K562 (cell line): Measurements from ENCODE around the gene EPS8L1. TPM values are rescaled to one million over a fixed set of nuclear protein-coding genes. Genes with fewer than 3 reads are reported as not detected.

Source experiments
- EP300 ChIP-seq: IDR thresholded peaks from 2 replicates; pipeline ENCODE4 v1.6.1; 2012; ENCODE audit warnings: low read length, improper control_type of control experiment
- ILK ChIP-seq: fragments of 450-650 bp; IDR thresholded peaks from 2 replicates; pipeline ENCODE4 v1.6.1; 2016; ENCODE audit warnings: missing genetic modification characterization, low read depth, mild to moderate bottlenecking, missing compliant biosample characterization, moderate library complexity, borderline replicate concordance
- NR4A1 ChIP-seq, 2 experiments: fragments of 250-450 bp in 1 of 2; fragments of 450-650 bp in 1 of 2; sonication (Bioruptor Pico) in 1 of 2; IDR thresholded peaks; 2 replicates each; pipeline versions ENCODE4 v1.4.0 to v1.6.1; 2016 to 2020; ENCODE audit warnings: mild to moderate bottlenecking in 2 of 2, missing compliant biosample characterization in 1 of 2, missing genetic modification characterization in 1 of 2, moderate library complexity in 1 of 2
- SETDB1 ChIP-seq: IDR thresholded peaks from one replicate; pipeline ENCODE4 v1.6.1; 2012; ENCODE audit warnings: low read length, control low read depth, inconsistent platforms
- SRSF7 ChIP-seq: fragments of 200-400 bp; formaldehyde crosslinking; optimal IDR thresholded peaks from 2 replicates; pipeline ENCODE3; 2017; ENCODE audit warnings: mild to moderate bottlenecking, low read depth, low read length
- ZEB2 ChIP-seq: fragments of 450-650 bp; IDR thresholded peaks from 2 replicates; pipeline ENCODE4 v1.6.1; 2016
- ZNF23 ChIP-seq: fragments of 250-450 bp; sonication (Bioruptor Pico); IDR thresholded peaks from 2 replicates; pipeline ENCODE4 v1.4.0; 2020; ENCODE audit warnings: mild to moderate bottlenecking
- ZNF707 ChIP-seq: fragments of 250-450 bp; sonication (Bioruptor Pico); conservative IDR thresholded peaks from 2 replicates; pipeline ENCODE4 v1.8.0; 2022; ENCODE audit warnings: inconsistent platforms, mild to moderate bottlenecking, moderate library complexity
- polyA plus RNA-seq, 8 experiments: library from polyadenylated mRNA; depleted of rRNA in 4 of 8; stranded (reverse) in 5 of 8; unstranded in 3 of 8; fragments of >200 nt; fragmentation: Nextera tagmentation in 2 of 8; fragmentation: Illumina TruSeq in 1 of 8; extraction: Ambion mirVana in 2 of 8; extraction: Trizol in 1 of 8; gene quantifications; 2 replicates each; pipeline versions ENCODE4 v1.2.1 to v1.2.3, GENCODE V29; 2011 to 2014; ENCODE audit warnings: inconsistent platforms in 1 of 8, missing spikeins in 1 of 8
- total RNA-seq, 7 experiments: library from RNA; depleted of rRNA in 6 of 7; stranded (reverse); fragments of >200 nt in 6 of 7; fragmentation: Illumina TruSeq in 2 of 7; extraction: Trizol in 2 of 7; gene quantifications; 2 replicates each; pipeline versions ENCODE4 v1.2.1 to v1.2.3, GENCODE V29; 2011 to 2021; ENCODE audit warnings: low replicate concordance in 1 of 7
- TF ChIP-seq, protein P1 (sequence below): fragments of 450-650 bp; formaldehyde crosslinking; conservative IDR thresholded peaks from 2 replicates; pipeline ENCODE4 v1.4.0; 2022; ENCODE audit warnings: mild to moderate bottlenecking, missing genetic modification characterization
- TF ChIP-seq, protein P2 (sequence below): sonication (generic); formaldehyde crosslinking; IDR thresholded peaks from 2 replicates; pipeline ENCODE4 v1.8.1; 2023; ENCODE audit warnings: mild to moderate bottlenecking, missing genetic modification reagents, moderate library complexity
- TF ChIP-seq, protein P3 (sequence below): fragments of 200-800 bp; sonication (Bioruptor generic); IDR thresholded peaks from 2 replicates; pipeline ENCODE4 v1.6.1; 2016; ENCODE audit warnings: missing genetic modification characterization, missing compliant biosample characterization
- TF ChIP-seq, protein P4 (sequence below): sonication (generic); formaldehyde crosslinking; IDR thresholded peaks from 2 replicates; pipeline ENCODE4 v1.8.0; 2022; ENCODE audit warnings: mild to moderate bottlenecking, missing genetic modification reagents
- TF ChIP-seq, protein P5 (sequence below): fragments of 250-450 bp; sonication (Bioruptor Pico); IDR thresholded peaks from 2 replicates; pipeline ENCODE4 v1.8.0; 2021; ENCODE audit warnings: borderline replicate concordance, mild to moderate bottlenecking, moderate library complexity; ENCODE audit not compliant: poor library complexity, severe bottlenecking

EPS8L1 gene
- total and polyA plus RNA-seq, 9 of the 15 experiments (the other 6 are each of a cell fraction or from before 2014, with no cell fraction given): 0.35 to 22.1 (median 11.9) TPM

DNA sequence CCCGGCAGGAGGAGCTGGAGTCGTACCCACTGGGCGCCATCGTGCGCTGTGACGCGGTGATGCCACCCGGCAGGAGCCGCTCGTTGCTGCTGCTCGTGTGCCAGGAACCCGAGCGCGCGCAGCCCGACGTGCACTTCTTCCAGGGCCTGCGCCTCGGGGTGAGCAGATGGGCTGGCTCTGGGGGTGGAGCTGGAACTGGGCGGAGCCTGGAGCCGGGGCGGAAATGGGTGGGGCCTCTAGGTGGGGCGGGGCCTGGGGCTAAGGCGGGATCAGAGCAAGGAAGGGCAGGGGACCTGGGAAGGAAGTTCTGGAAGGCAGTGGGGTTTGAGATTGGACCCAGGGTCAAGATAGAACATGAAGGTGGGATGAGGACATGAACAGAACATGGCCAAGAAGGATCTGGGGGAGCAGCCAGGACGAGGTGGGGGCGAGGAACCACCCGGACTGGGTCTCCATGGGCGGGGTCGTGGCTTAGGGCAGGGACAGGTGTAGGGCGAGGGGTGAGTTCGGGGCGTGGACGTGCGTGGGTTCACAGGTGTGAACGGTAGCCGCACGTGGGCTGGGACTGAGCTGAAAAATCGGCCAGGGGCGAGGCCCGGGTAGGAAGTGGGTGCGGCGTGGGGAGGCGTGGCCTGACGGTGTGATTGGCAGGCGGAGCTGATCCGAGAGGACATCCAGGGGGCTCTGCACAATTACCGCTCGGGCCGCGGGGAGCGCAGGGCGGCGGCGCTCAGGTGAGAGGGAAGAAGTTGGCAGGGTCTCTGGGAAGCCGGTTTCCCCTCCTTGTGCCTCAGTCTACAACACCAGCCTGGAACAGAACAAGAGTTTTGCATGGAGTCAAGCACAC, 4.7 kb downstream of the EPS8L1 start (continued):
- TF ChIP-seq, protein P1, sequence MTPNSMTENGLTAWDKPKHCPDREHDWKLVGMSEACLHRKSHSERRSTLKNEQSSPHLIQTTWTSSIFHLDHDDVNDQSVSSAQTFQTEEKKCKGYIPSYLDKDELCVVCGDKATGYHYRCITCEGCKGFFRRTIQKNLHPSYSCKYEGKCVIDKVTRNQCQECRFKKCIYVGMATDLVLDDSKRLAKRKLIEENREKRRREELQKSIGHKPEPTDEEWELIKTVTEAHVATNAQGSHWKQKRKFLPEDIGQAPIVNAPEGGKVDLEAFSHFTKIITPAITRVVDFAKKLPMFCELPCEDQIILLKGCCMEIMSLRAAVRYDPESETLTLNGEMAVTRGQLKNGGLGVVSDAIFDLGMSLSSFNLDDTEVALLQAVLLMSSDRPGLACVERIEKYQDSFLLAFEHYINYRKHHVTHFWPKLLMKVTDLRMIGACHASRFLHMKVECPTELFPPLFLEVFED (CRISPR knock-in tag): peak; percentile 89
- TF ChIP-seq, protein P2, sequence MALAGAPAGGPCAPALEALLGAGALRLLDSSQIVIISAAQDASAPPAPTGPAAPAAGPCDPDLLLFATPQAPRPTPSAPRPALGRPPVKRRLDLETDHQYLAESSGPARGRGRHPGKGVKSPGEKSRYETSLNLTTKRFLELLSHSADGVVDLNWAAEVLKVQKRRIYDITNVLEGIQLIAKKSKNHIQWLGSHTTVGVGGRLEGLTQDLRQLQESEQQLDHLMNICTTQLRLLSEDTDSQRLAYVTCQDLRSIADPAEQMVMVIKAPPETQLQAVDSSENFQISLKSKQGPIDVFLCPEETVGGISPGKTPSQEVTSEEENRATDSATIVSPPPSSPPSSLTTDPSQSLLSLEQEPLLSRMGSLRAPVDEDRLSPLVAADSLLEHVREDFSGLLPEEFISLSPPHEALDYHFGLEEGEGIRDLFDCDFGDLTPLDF (CRISPR knock-in tag): no peak
- no peak for TF ChIP-seq SETDB1
- TF ChIP-seq ZEB2: 0 out of 2 replicates have a peak, but pooled peaks have one; percentile 28
- no peak for TF ChIP-seq ZNF23 (CRISPR knock-in tag)
- no peak for TF ChIP-seq EP300
- no peak for TF ChIP-seq ILK
- TF ChIP-seq, protein P3, sequence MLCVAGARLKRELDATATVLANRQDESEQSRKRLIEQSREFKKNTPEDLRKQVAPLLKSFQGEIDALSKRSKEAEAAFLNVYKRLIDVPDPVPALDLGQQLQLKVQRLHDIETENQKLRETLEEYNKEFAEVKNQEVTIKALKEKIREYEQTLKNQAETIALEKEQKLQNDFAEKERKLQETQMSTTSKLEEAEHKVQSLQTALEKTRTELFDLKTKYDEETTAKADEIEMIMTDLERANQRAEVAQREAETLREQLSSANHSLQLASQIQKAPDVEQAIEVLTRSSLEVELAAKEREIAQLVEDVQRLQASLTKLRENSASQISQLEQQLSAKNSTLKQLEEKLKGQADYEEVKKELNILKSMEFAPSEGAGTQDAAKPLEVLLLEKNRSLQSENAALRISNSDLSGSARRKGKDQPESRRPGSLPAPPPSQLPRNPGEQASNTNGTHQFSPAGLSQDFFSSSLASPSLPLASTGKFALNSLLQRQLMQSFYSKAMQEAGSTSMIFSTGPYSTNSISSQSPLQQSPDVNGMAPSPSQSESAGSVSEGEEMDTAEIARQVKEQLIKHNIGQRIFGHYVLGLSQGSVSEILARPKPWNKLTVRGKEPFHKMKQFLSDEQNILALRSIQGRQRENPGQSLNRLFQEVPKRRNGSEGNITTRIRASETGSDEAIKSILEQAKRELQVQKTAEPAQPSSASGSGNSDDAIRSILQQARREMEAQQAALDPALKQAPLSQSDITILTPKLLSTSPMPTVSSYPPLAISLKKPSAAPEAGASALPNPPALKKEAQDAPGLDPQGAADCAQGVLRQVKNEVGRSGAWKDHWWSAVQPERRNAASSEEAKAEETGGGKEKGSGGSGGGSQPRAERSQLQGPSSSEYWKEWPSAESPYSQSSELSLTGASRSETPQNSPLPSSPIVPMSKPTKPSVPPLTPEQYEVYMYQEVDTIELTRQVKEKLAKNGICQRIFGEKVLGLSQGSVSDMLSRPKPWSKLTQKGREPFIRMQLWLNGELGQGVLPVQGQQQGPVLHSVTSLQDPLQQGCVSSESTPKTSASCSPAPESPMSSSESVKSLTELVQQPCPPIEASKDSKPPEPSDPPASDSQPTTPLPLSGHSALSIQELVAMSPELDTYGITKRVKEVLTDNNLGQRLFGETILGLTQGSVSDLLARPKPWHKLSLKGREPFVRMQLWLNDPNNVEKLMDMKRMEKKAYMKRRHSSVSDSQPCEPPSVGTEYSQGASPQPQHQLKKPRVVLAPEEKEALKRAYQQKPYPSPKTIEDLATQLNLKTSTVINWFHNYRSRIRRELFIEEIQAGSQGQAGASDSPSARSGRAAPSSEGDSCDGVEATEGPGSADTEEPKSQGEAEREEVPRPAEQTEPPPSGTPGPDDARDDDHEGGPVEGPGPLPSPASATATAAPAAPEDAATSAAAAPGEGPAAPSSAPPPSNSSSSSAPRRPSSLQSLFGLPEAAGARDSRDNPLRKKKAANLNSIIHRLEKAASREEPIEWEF (CRISPR knock-in tag): no peak; the same call in 1 of the 2 replicates
- TF ChIP-seq SRSF7: no peak
- TF ChIP-seq, protein P4, sequence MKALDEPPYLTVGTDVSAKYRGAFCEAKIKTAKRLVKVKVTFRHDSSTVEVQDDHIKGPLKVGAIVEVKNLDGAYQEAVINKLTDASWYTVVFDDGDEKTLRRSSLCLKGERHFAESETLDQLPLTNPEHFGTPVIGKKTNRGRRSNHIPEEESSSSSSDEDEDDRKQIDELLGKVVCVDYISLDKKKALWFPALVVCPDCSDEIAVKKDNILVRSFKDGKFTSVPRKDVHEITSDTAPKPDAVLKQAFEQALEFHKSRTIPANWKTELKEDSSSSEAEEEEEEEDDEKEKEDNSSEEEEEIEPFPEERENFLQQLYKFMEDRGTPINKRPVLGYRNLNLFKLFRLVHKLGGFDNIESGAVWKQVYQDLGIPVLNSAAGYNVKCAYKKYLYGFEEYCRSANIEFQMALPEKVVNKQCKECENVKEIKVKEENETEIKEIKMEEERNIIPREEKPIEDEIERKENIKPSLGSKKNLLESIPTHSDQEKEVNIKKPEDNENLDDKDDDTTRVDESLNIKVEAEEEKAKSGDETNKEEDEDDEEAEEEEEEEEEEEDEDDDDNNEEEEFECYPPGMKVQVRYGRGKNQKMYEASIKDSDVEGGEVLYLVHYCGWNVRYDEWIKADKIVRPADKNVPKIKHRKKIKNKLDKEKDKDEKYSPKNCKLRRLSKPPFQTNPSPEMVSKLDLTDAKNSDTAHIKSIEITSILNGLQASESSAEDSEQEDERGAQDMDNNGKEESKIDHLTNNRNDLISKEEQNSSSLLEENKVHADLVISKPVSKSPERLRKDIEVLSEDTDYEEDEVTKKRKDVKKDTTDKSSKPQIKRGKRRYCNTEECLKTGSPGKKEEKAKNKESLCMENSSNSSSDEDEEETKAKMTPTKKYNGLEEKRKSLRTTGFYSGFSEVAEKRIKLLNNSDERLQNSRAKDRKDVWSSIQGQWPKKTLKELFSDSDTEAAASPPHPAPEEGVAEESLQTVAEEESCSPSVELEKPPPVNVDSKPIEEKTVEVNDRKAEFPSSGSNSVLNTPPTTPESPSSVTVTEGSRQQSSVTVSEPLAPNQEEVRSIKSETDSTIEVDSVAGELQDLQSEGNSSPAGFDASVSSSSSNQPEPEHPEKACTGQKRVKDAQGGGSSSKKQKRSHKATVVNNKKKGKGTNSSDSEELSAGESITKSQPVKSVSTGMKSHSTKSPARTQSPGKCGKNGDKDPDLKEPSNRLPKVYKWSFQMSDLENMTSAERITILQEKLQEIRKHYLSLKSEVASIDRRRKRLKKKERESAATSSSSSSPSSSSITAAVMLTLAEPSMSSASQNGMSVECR (CRISPR knock-in tag): peak; percentile 74; the same call in 1 of the 2 replicates
- TF ChIP-seq, protein P5, sequence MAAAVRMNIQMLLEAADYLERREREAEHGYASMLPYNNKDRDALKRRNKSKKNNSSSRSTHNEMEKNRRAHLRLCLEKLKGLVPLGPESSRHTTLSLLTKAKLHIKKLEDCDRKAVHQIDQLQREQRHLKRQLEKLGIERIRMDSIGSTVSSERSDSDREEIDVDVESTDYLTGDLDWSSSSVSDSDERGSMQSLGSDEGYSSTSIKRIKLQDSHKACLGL: peak; percentile 61
- TF ChIP-seq ZNF707: no peak
- TF ChIP-seq NR4A1 (CRISPR knock-in tag; IDR thresholded peaks at IDR 0.05): no peak
- TF ChIP-seq NR4A1 (tag; IDR thresholded peaks at IDR 0.05): no peak
